ENCODE measurements around the gene NELL1.

NELL1 gene

GRCh38 chr11:20644360-20644759 lies 25.0 kb upstream of the NELL1 start:
- TF ChIP-seq REST (IDR thresholded peaks at IDR 0.05; ENCODE audit: insufficient read depth in 1 of 2, low read depth in 2 of 2, low read length in 2 of 2) = no peak
- TF ChIP-seq POLR2AphosphoS5 (IDR thresholded peaks at IDR 0.05; ENCODE audit: low read depth, low read length) = no peak
- no peak for TF ChIP-seq FOXP2 (optimal IDR thresholded peaks at IDR 0.05; ENCODE audit: borderline replicate concordance, extremely low read depth, extremely low read length, insufficient read depth)
- no peak for TF ChIP-seq TAF1 (IDR thresholded peaks at IDR 0.05; ENCODE audit: borderline replicate concordance, insufficient read depth, low read length)
- TF ChIP-seq SIN3A (IDR thresholded peaks at IDR 0.05; ENCODE audit: borderline replicate concordance, insufficient read depth, low read length) = no peak

GRCh38 chr11:20647976-20648565 lies 21.3 kb upstream of the NELL1 start:
- TF ChIP-seq REST (IDR thresholded peaks at IDR 0.05; ENCODE audit: insufficient read depth in 1 of 2, low read depth in 2 of 2, low read length in 2 of 2) (no peak), TAF1 (IDR thresholded peaks at IDR 0.05; ENCODE audit: borderline replicate concordance, insufficient read depth, low read length) (no peak), POLR2AphosphoS5 (IDR thresholded peaks at IDR 0.05; ENCODE audit: low read depth, low read length) (no peak), FOXP2 (optimal IDR thresholded peaks at IDR 0.05; ENCODE audit: borderline replicate concordance, extremely low read depth, extremely low read length, insufficient read depth) (no peak)

GRCh38 chr11:20652150-20652806 lies 17.1 kb upstream of the NELL1 start:
- TF ChIP-seq REST (IDR thresholded peaks at IDR 0.05; ENCODE audit: insufficient read depth in 1 of 2, low read depth in 2 of 2, low read length in 2 of 2) = no peak

GRCh38 chr11:20654038-20654437 lies 15.3 kb upstream of the NELL1 start:
- TF ChIP-seq SIN3A (IDR thresholded peaks at IDR 0.05; ENCODE audit: borderline replicate concordance, insufficient read depth, low read length) = no peak
- no peak for TF ChIP-seq REST (IDR thresholded peaks at IDR 0.05; ENCODE audit: insufficient read depth in 1 of 2, low read depth in 2 of 2, low read length in 2 of 2)
- TF ChIP-seq POLR2AphosphoS5 (IDR thresholded peaks at IDR 0.05; ENCODE audit: low read depth, low read length) = no peak
- TF ChIP-seq TAF1 (IDR thresholded peaks at IDR 0.05; ENCODE audit: borderline replicate concordance, insufficient read depth, low read length) = no peak
- no peak for TF ChIP-seq FOXP2 (optimal IDR thresholded peaks at IDR 0.05; ENCODE audit: borderline replicate concordance, extremely low read depth, extremely low read length, insufficient read depth)

- TF ChIP-seq POLR2AphosphoS5 (IDR thresholded peaks at IDR 0.05; ENCODE audit: low read depth, low read length) (no peak), REST (IDR thresholded peaks at IDR 0.05; ENCODE audit: insufficient read depth in 1 of 2, low read depth in 2 of 2, low read length in 2 of 2) (no peak)
These were observed 12.5 kb upstream of the NELL1 start for GRCh38 chr11:20656901-20657300.
